GM23248 (cell line): Measurements from ENCODE around the gene C17orf100. TPM values are rescaled to one million over a fixed set of nuclear protein-coding genes. Genes with fewer than 3 reads are reported as not detected.

Experiments used
- DNase-seq: peaks from one replicate; pipeline ENCODE4 v3.0.0-alpha.2; 2015
- H2AFZ ChIP-seq: fragments of 200-600 bp; sonication (generic); 2 replicates; pipeline ENCODE4 v1.6.1; 2016; ENCODE audit warnings: antibody characterized with exemption
- H3F3A ChIP-seq: fragments of 200-600 bp; sonication (generic); 2 replicates; pipeline ENCODE4 v1.6.1; 2016; ENCODE audit warnings: mild to moderate bottlenecking, antibody characterized with exemption, mixed run types; ENCODE audit not compliant: insufficient read depth
- H3K27ac ChIP-seq: fragments of 200-600 bp; sonication (generic); 2 replicates; pipeline ENCODE4 v1.5.1; 2016; ENCODE audit warnings: mild to moderate bottlenecking
- H3K27me3 ChIP-seq: fragments of 200-600 bp; sonication (generic); replicated peaks from 2 replicates; pipeline ENCODE4 v1.6.1; 2016; ENCODE audit warnings: mild to moderate bottlenecking; ENCODE audit not compliant: insufficient read depth
- H3K36me3 ChIP-seq: fragments of 200-600 bp; sonication (generic); 2 replicates; pipeline ENCODE4 v1.6.1; 2016; ENCODE audit warnings: low read depth, mild to moderate bottlenecking
- H3K4me1 ChIP-seq: fragments of 200-600 bp; sonication (generic); 2 replicates; pipeline ENCODE4 v1.6.1; 2016; ENCODE audit warnings: mild to moderate bottlenecking; ENCODE audit not compliant: insufficient read depth
- H3K4me2 ChIP-seq: fragments of 200-600 bp; sonication (generic); one replicate; pipeline ENCODE4 v1.6.1; 2016; ENCODE audit warnings: mild to moderate bottlenecking; ENCODE audit not compliant: unreplicated experiment
- H3K4me3 ChIP-seq: fragments of 200-600 bp; sonication (generic); 2 replicates; pipeline ENCODE4 v1.5.1; 2016; ENCODE audit warnings: mild to moderate bottlenecking
- H3K79me2 ChIP-seq: fragments of 200-600 bp; sonication (generic); 2 replicates; pipeline ENCODE4 v1.6.1; 2016; ENCODE audit warnings: mild to moderate bottlenecking; ENCODE audit not compliant: insufficient read depth
- H3K9ac ChIP-seq: fragments of 200-600 bp; sonication (generic); 2 replicates; pipeline ENCODE4 v1.6.1; 2016; ENCODE audit warnings: mild to moderate bottlenecking
- H3K9me2 ChIP-seq: fragments of 200-600 bp; sonication (generic); 2 replicates; pipeline ENCODE4 v1.6.1; 2016; ENCODE audit warnings: mixed run types, mild to moderate bottlenecking, moderate library complexity; ENCODE audit not compliant: insufficient read depth
- H3K9me3 ChIP-seq: fragments of 200-600 bp; sonication (generic); one replicate; pipeline ENCODE4 v1.6.1; 2017; ENCODE audit warnings: low read depth
- H4K20me1 ChIP-seq: fragments of 200-600 bp; sonication (generic); 2 replicates; pipeline ENCODE4 v1.6.0; 2016; ENCODE audit not compliant: insufficient read depth
- EZH2 ChIP-seq: fragments of 200-600 bp; sonication (generic); IDR thresholded peaks from 2 replicates; pipeline ENCODE4 v1.6.1; 2018; ENCODE audit warnings: antibody characterized with exemption, mild to moderate bottlenecking; ENCODE audit not compliant: insufficient read depth, poor library complexity, severe bottlenecking
- EZH2phosphoT487 ChIP-seq: fragments of 200-600 bp; sonication (generic); IDR thresholded peaks from 2 replicates; pipeline ENCODE4 v1.6.1; 2018; ENCODE audit warnings: antibody characterized with exemption, moderate library complexity, mild to moderate bottlenecking, low read depth; ENCODE audit not compliant: insufficient read depth
- WGBS, 2 experiments: methylation state at CpG; one replicate each; pipeline ENCODE4 v1.1.6; 2015 to 2017; ENCODE audit warnings: low lambda C conversion rate in 2 of 2, low coverage in 1 of 2; ENCODE audit errors: missing lambda C conversion rate in 2 of 2; 5-methylcytosine and 5-hydroxymethylcytosine counted together
- in situ Hi-C: fragments of 300-500 bp; cut with MboI; formaldehyde crosslinking; loops from 2 replicates; pipeline ENCODE4 v1.15.0; 2020
- polyA plus RNA-seq: library from polyadenylated mRNA; unstranded; fragments of >200 nt; fragmentation: Nextera tagmentation; extraction: Ambion mirVana; gene quantifications from 2 replicates; pipeline ENCODE4 v1.2.1, GENCODE V29; 2016
- total RNA-seq: library from RNA; depleted of rRNA; stranded (reverse); fragments of >200 nt; shearing (Covaris generic); gene quantifications from 2 replicates; pipeline ENCODE4 v1.2.3, GENCODE V29; 2014

The C17orf100 gene
- total and polyA plus RNA-seq, 2 experiments from 2014 or later, result 0.86 to 5.2 TPM

- in situ Hi-C loops, result no loop called here
- no peaks in the 10 kb centered on the region for H3K9me3 ChIP-seq
- peaks cover 16% of the 10 kb centered on the region; the same call in 1 of the 2 replicates for H3K36me3 ChIP-seq
- WGBS, 2 experiments, result 3% methylated on average over 38 to 67 of the region's 67 CpGs
- TF ChIP-seq EZH2 (no peak), EZH2phosphoT487 (no peak)
- H3K4me2 ChIP-seq, result peak overlapping the region; percentile 89
- H3K27me3 ChIP-seq, result no peaks in the 10 kb centered on the region
- H3K9me2 ChIP-seq, result no peaks in the 10 kb centered on the region
- peaks cover 10% of the 10 kb centered on the region; the same call in 1 of the 2 replicates for H4K20me1 ChIP-seq
- peak; percentile 80 for DNase-seq
- peaks cover 32% of the 10 kb centered on the region for H3K4me1 ChIP-seq
- H2AFZ ChIP-seq, result peak overlapping the region; percentile 89
- peaks cover 88% of the 10 kb centered on the region for H3K79me2 ChIP-seq
- H3F3A ChIP-seq, result peaks cover 33% of the 10 kb centered on the region
- H3K9ac ChIP-seq, result peak overlapping the region; percentile 88
- peak overlapping the region; percentile 91 for H3K4me3 ChIP-seq
- H3K27ac ChIP-seq, result peak overlapping the region; percentile 81
These were observed 11.7 kb upstream of the C17orf100 start for GRCh38 chr17:6639586-6640535.

- peak within 1 kb of the TSS; percentile 89 for H2AFZ ChIP-seq
- H3K4me3 ChIP-seq, result peak within 1 kb of the TSS; percentile 91
- in situ Hi-C loops, result no loop called here
- H3K79me2 ChIP-seq, result peaks cover 90% of the 10 kb centered on the region
- no peaks in the 10 kb centered on the region for H3K9me3 ChIP-seq
- peaks cover 19% of the 10 kb centered on the region; the same call in 1 of the 2 replicates for H3K36me3 ChIP-seq
- peaks cover 34% of the 10 kb centered on the region for H3K4me1 ChIP-seq
- no peaks in the 10 kb centered on the region for H3K9me2 ChIP-seq
- H3K27ac ChIP-seq, result peak within 1 kb of the TSS; percentile 81
- no peaks in the 10 kb centered on the region for H3K27me3 ChIP-seq
- 1% methylated on average over 46 to 49 of the region's 52 CpGs for WGBS, 2 experiments
- no peak for TF ChIP-seq EZH2phosphoT487
- no peak for TF ChIP-seq EZH2
- peak within 1 kb of the TSS; percentile 89 for H3K4me2 ChIP-seq
- H3F3A ChIP-seq, result peaks cover 41% of the 10 kb centered on the region
- peaks cover 10% of the 10 kb centered on the region; the same call in 1 of the 2 replicates for H4K20me1 ChIP-seq
- peak within 1 kb of the TSS; percentile 88 for H3K9ac ChIP-seq
- DNase-seq, result peak; percentile 96
These were observed 10.9 kb upstream of the C17orf100 start, which contains the start of the genes KIAA0753 and TXNDC17 for GRCh38 chr17:6640536-6641246. Gene KIAA0753, minus strand, starts transcription at chr17:6640711. Its CDS starts 5,608 bp downstream, at chr17:6635103. Gene TXNDC17, plus strand, starts transcription at chr17:6641060. Its CDS starts 23 bp downstream, at chr17:6641083.

GRCh38 chr17:6641247-6641863 is 10.2 kb upstream of the C17orf100 start:
- DNase-seq, result peak; percentile 57
- Histone ChIP-seq H3K27me3 (no peaks in the 10 kb centered on the region), H3K79me2 (peaks cover 90% of the 10 kb centered on the region), H2AFZ (peak overlapping the region; percentile 89), H4K20me1 (peaks cover 10% of the 10 kb centered on the region; the same call in 1 of the 2 replicates), H3K36me3 (peaks cover 24% of the 10 kb centered on the region; the same call in 1 of the 2 replicates), H3F3A (peaks cover 48% of the 10 kb centered on the region), H3K9me2 (no peaks in the 10 kb centered on the region), H3K4me1 (peaks cover 36% of the 10 kb centered on the region), H3K4me3 (peak overlapping the region; percentile 91), H3K9me3 (no peaks in the 10 kb centered on the region), H3K27ac (peak overlapping the region; percentile 81), H3K4me2 (peak overlapping the region; percentile 89), H3K9ac (peak overlapping the region; percentile 88)
- WGBS, 2 experiments, result 2 to 3% methylated on average over 20 of the region's 20 CpGs
- in situ Hi-C loops, result no loop called here
- TF ChIP-seq EZH2phosphoT487, result no peak
- TF ChIP-seq EZH2, result no peak

DNA sequence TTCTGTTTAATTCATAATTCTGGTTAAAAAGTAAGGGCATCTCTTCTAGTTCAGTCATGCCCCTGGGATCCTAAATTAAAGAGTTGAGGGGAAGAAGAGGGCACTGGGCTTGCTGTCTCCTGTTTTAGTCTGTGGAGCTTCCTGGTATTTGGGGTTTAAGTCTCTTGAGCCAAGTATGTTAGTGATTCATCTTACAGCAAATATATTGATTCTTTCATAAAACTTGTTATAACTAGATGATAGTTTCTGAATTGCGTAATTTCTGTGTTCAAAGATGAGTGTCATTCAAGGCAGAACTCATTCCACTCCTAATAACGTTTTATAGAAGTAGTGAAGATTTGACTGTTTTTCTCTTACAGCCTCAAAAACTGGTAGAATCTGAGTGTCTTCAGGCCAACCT is 9.0 kb upstream of the C17orf100 start:
- DNase-seq, result peak; percentile 47
- peak overlapping the region; percentile 91 for H3K4me3 ChIP-seq
- TF ChIP-seq EZH2phosphoT487 (no peak), EZH2 (no peak)
- in situ Hi-C loops, result no loop called here
- no peaks in the 10 kb centered on the region for H3K27me3 ChIP-seq
- peak overlapping the region; percentile 89 for H3K4me2 ChIP-seq
- H3K4me1 ChIP-seq, result peaks cover 36% of the 10 kb centered on the region
- H3F3A ChIP-seq, result peaks cover 48% of the 10 kb centered on the region
- peaks cover 27% of the 10 kb centered on the region; the same call in 1 of the 2 replicates for H3K36me3 ChIP-seq
- WGBS, 2 experiments, result 74 to 81% methylated on average over 2 of the region's 2 CpGs
- H3K27ac ChIP-seq, result peak overlapping the region; percentile 36
- peak overlapping the region; percentile 88 for H3K9ac ChIP-seq
- no peaks in the 10 kb centered on the region for H3K9me3 ChIP-seq
- H3K79me2 ChIP-seq, result peaks cover 90% of the 10 kb centered on the region
- peaks cover 10% of the 10 kb centered on the region; the same call in 1 of the 2 replicates for H4K20me1 ChIP-seq
- no peak overlapping the region for H2AFZ ChIP-seq
- H3K9me2 ChIP-seq, result no peaks in the 10 kb centered on the region
